ENCODE results near the gene IGHMBP2.

DNA sequence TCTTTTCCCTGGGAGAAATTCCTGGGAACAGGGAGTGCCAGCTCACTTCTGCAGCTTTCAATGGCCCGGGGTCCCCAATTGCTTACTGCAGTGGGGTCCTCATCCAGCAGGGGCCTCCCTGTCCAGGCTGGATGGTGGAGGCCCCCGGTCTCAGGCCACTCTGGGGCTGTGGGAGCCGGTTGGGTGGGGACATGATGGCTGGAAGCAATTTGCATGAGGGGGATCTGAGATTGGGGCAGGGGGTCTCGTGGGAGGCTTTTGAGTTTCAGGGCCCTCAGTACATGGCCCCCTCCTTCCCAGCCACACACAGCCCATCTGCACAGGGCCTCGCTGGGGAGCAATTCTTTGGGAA is 51.9 kb downstream of the IGHMBP2 start:
- TF ChIP-seq, protein P1, sequence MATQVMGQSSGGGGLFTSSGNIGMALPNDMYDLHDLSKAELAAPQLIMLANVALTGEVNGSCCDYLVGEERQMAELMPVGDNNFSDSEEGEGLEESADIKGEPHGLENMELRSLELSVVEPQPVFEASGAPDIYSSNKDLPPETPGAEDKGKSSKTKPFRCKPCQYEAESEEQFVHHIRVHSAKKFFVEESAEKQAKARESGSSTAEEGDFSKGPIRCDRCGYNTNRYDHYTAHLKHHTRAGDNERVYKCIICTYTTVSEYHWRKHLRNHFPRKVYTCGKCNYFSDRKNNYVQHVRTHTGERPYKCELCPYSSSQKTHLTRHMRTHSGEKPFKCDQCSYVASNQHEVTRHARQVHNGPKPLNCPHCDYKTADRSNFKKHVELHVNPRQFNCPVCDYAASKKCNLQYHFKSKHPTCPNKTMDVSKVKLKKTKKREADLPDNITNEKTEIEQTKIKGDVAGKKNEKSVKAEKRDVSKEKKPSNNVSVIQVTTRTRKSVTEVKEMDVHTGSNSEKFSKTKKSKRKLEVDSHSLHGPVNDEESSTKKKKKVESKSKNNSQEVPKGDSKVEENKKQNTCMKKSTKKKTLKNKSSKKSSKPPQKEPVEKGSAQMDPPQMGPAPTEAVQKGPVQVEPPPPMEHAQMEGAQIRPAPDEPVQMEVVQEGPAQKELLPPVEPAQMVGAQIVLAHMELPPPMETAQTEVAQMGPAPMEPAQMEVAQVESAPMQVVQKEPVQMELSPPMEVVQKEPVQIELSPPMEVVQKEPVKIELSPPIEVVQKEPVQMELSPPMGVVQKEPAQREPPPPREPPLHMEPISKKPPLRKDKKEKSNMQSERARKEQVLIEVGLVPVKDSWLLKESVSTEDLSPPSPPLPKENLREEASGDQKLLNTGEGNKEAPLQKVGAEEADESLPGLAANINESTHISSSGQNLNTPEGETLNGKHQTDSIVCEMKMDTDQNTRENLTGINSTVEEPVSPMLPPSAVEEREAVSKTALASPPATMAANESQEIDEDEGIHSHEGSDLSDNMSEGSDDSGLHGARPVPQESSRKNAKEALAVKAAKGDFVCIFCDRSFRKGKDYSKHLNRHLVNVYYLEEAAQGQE (IDR thresholded peaks at IDR 0.05; ENCODE audit: borderline replicate concordance) = no peak
- TF ChIP-seq, protein P2, sequence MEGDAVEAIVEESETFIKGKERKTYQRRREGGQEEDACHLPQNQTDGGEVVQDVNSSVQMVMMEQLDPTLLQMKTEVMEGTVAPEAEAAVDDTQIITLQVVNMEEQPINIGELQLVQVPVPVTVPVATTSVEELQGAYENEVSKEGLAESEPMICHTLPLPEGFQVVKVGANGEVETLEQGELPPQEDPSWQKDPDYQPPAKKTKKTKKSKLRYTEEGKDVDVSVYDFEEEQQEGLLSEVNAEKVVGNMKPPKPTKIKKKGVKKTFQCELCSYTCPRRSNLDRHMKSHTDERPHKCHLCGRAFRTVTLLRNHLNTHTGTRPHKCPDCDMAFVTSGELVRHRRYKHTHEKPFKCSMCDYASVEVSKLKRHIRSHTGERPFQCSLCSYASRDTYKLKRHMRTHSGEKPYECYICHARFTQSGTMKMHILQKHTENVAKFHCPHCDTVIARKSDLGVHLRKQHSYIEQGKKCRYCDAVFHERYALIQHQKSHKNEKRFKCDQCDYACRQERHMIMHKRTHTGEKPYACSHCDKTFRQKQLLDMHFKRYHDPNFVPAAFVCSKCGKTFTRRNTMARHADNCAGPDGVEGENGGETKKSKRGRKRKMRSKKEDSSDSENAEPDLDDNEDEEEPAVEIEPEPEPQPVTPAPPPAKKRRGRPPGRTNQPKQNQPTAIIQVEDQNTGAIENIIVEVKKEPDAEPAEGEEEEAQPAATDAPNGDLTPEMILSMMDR (IDR thresholded peaks at IDR 0.05; ENCODE audit: poor library complexity, severe bottlenecking) = no peak

All from neural cell (in vitro differentiated cells).